Measurements from ENCODE around the gene SLCO2A1.

SLCO2A1 gene

DNA sequence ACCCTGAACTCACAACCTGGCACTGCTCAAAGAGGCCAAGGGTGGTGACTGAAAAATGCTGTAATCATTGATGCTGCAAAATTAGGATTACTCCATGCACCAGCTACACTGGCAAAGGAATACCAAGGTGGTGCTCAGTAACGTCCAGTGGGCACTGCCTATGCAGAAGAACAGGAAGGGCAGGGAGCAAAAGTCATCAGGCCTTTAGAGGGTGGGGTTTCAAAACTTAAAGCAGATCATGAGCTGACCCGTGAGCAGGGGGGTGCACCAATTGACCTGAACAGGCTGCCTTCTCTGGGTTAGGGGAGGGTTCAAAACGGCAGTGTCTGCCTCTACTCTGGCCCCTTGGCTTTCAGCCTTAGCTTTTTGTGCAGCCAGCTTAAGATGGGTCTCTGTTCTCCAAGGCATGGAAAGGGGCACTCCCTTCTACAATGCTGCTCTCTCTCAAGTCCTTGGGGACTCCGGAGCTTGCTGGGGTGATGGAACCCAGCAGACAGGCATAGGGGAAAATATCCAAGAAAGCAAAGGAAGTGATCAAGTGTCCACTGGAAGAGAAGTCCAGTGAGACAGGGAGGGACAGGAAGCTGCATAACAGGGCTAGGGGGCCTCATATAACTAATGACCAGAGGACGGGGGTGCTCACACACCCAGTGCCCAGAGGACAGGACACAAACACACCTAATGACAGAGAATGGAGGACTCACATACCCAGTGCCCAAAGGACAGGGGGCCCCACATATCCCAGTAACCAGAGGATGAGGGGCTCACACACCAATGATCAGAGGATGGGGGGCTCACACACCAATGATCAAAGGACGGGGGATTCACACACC is 145.5 kb downstream of the SLCO2A1 start:
- DNase-seq (ENCODE audit: low read depth) = no peak

DNA sequence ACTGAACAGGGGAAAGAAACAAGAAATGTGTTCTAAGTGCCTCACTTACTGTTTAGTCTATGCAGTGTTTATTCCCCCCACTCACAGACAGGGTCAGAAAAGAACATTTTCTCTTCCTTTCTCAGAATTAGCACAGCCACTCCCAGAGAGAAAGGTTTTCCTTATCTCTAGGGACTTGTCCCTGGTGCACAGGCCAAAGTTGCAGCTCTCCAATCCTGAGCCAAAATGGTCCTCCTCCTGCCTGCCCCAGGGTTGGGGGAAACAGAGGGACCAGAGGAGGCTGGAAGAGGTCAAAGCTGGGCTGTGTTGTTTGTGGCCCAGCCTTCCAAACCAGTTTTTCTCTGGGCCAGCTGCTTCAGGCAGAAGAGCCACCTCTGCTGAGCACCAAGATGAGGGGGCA is 146.1 kb downstream of the SLCO2A1 start:
- no peak for DNase-seq (ENCODE audit: low read depth)

DNA sequence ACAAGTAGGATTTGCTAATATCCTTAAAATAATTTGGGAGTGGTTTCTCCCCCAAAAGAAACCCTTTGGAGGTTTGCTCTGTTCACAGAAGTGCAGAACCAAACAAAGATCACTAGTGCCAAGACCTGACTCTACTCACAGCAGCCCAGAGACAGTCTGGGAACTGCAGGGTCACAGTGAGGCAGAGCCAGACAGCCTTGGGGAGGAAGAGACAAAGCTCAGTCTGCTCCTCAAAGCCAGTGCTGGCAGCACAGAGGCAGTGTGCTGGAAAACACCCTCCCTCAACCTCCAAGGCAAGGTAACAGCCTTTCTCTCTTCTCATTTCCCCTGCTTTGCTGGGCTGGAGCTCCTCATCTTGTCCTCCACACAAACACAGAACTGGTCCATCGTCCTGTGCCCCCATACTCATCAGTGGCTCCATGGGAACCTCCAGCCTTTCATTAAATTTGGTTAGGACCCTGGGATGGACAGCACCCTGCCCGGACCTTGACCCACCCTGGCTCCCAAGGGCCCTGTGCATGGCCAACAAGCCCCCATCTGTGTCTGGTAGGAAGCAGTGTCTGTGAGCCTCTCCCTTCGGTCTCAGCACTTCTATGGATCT is 146.6 kb downstream of the SLCO2A1 start:
- no peak for DNase-seq (ENCODE audit: low read depth)

DNA sequence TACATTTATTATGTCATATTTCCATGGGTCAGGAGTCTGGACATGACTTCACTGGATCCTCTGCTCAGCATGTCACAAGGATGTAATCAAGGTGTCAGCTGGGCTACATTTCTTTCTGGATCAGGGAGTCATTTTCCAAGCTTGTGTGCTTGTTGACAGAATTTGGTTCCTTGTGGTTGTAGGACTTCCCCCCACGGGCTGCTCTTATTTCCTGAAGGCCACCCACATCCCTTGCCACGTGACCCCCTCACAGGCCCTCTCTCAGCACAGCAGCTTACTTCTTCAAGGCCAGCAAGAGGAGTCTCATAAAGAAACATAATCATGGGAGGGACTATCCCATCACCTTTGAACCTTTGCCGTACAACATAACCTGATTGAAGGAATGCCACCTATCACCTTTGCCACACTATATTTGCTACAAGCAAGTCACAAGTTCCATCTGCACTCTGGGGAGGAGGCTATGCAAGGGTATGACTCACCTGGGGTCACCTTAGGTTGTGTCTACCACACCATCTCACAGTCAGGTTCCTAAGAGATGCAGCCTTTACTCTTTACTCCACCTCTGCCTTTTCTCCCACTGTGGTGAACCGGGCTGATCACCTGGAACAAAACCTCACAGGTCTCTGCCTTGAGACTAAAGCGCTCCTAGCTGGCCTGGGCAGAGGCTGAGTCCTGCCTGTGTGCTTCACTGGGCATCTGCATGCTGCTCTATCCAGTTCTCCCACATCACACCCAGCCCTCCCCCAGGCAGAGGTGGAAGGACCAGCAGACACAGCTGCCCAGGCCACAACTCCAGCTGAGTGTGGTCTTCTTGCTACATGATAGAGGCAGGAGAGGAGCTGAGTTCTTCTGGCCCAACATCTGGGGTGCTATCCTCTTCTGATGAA is 147.5 kb downstream of the SLCO2A1 start:
- no peak for DNase-seq (ENCODE audit: low read depth)

DNA sequence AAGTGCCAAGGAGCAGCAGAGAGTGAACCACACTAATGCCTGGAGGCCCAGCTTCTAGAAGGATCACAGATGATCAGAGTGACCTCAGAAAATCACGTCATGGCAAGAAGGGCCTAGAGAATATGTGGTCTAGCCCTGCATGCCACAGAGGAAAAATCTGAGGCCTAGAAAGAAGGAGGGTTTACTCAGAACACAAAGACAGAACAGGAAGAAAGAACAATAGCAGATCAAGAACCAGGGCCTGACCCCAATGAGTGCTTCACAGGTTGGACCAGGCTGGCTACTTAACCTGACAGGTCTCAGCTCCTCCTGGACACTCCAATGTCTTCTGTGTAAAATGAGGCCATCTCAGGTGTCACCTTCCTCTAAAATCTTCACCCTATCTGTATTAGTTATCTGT is 148.2 kb downstream of the SLCO2A1 start:
- DNase-seq (ENCODE audit: low read depth) = no peak

DNA sequence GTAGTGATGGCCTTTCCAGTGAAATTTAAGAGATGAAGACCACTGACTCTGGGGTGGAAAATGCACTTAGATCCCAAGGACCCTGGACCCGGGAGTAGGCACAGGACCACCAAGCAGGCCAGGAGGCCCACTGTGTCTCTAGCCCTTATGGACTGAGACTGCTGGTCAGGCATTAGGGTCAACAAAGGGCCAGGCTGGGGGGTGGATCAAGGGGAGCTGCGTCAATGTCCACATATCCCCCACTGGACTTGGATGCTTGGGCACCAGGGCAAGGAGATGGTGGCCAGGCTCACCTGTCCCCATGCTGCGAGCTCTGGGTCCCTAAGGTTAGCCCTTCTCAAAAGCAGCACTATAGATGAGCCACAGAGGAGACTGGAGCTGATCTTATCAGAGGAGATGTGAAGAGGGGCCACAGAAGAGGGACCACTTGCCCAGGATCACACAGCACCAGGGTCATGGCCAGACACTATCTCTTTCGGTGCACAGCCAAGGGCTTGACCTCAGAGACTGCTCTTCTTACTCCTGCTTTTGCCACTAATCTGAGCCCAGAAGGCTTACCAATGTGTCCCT is 148.8 kb downstream of the SLCO2A1 start:
- DNase-seq (ENCODE audit: low read depth) = no peak

DNA sequence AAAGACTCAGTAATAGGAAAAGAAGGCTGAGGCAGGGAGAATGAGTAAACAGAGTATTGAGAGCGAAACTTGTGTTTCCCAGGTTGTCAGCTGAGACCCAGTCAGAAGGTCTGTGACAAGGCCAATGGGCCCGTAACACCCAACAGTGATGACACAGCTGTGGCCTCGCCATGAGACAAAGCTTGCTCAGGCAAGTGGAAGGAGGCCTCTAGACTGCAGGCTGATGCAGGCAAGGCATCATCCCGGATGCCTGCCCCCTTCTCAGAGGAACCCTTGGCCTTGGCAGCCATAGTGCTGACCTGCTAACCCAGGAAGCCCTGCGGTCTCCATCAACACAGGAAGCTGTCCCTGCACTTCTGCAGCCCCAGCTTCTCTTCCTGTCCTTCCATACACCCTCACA is 149.4 kb downstream of the SLCO2A1 start:
- DNase-seq (ENCODE audit: low read depth) = no peak

DNA sequence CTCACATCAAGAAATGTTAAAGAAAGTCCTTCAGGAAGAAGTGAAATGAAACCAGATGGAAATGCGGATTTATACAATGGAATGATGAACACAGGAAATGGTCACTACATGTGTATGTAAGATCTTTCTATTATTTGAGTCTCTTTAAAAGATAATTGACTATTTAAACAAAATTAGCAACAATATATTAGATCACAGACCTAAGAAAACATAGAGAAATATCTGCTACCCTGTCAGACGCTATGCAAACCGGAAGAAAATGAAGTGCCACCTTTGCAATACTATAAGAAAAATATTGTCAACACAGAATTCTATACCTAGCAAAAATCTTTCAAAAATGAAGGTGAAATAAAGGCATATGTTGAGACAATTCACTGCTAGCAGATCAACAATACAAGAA is 151.2 kb downstream of the SLCO2A1 start:
- DNase-seq (ENCODE audit: low read depth) = no peak

Measured in activated T-helper 9 cell treated with anti-CD3 and anti-CD28 coated beads, Interleukin-2, amount 50 U/mL, for 16 hours (primary cell).